ENCODE results near the gene COL5A2. TPM values are rescaled to one million over a fixed set of nuclear protein-coding genes. Genes with fewer than 3 reads are reported as not detected.
A peak's percentile ranks its signal among the peaks of the same experiment; 100 is the strongest.

Gene COL5A2
- total RNA-seq, 2 donors from 2014 or later: 99.4 to 135 TPM

DNA sequence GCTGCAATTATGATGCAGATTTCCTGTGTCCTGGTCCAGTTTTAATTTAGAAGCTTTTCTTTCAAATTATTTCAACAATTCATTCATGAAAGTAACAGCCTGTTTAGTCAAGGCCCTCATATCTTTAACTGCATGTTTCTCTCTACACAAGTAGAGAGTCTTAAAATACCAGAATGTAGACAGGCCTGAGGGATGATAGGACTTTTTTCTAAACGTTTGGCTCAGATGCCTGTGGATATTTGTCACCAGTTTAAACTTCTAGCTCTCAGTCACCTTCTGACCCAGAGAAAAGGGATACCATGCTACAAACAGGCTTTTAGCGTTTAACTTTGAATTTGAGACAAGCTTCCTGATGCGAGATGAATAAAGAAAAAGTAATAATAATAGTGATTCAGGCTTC, 15.7 kb downstream of the COL5A2 start:
- peaks cover 64 to 85% of the 10 kb centered on the region in 2 donors for H3K4me1 ChIP-seq (ENCODE audit: control insufficient read depth in 1 of 2, low read depth in 2 of 2)
- no peaks in the 10 kb centered on the region for H3K9me3 ChIP-seq
- peak overlapping the region; percentile 4 for H3K4me3 ChIP-seq
- TF ChIP-seq, protein P1, sequence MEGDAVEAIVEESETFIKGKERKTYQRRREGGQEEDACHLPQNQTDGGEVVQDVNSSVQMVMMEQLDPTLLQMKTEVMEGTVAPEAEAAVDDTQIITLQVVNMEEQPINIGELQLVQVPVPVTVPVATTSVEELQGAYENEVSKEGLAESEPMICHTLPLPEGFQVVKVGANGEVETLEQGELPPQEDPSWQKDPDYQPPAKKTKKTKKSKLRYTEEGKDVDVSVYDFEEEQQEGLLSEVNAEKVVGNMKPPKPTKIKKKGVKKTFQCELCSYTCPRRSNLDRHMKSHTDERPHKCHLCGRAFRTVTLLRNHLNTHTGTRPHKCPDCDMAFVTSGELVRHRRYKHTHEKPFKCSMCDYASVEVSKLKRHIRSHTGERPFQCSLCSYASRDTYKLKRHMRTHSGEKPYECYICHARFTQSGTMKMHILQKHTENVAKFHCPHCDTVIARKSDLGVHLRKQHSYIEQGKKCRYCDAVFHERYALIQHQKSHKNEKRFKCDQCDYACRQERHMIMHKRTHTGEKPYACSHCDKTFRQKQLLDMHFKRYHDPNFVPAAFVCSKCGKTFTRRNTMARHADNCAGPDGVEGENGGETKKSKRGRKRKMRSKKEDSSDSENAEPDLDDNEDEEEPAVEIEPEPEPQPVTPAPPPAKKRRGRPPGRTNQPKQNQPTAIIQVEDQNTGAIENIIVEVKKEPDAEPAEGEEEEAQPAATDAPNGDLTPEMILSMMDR (IDR thresholded peaks at IDR 0.05): no peak
- ATAC-seq (ENCODE audit: insufficient number of reproducible peaks, low FRiP score, low read depth) (no peak), DNase-seq (ENCODE audit: low spot score) (no peak)
- no peaks in the 10 kb centered on the region for H3K36me3 ChIP-seq
- peak overlapping the region; percentile 66 to 69 for H3K27ac ChIP-seq
- H3K27me3 ChIP-seq (replicated peaks; ENCODE audit: insufficient read depth): no peaks in the 10 kb centered on the region

DNA sequence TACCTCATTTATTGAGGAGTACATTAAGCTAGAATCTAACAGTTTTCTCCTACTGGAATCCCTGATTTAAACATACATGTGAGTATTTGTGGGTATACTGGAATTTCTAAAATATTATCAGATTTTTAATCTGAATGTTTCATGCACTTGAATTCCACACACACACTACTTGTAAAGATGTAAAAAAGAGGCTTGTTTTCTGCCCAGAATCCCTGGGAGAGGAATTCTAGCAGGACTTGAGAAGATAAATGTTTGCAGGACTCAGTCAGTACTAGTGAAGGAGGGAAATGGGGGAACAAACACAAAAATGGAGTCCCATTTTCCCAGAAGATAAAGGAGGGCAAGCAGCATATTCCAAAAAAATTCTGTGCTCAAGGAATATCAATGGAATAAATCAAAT, 17.0 kb downstream of the COL5A2 start:
- Histone ChIP-seq H3K4me1 (ENCODE audit: control insufficient read depth in 1 of 2, low read depth in 2 of 2) (peaks cover 61 to 85% of the 10 kb centered on the region in 2 donors), H3K27ac (peak overlapping the region in 1 of 2 donors; percentile 69), H3K27me3 (replicated peaks; ENCODE audit: insufficient read depth) (no peaks in the 10 kb centered on the region), H3K9me3 (no peaks in the 10 kb centered on the region), H3K36me3 (no peaks in the 10 kb centered on the region), H3K4me3 (no peak overlapping the region)
- TF ChIP-seq, protein P1 (IDR thresholded peaks at IDR 0.05): no peak
- DNase-seq (ENCODE audit: low spot score): no peak
- no peak for ATAC-seq (ENCODE audit: insufficient number of reproducible peaks, low FRiP score, low read depth)

DNA sequence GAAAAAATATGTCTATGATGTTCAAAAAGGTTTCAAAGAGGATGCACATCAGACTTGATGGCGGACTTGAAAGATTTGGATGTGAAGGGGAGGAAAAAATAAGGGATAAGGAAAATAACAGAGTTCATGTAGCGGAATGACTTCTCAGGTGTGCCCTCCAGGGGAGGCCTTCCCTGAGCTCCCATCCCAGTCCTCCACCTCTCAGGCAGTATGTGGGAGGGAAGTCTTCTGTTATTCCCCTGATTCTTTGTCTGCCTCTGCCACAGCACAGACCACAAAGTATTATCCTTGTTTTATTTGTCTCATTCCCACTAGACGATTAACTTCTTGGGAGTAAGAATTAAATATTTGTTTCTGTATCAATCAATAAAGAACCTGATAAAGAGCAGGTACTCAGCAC, 17.7 kb downstream of the COL5A2 start:
- peak overlapping the region in 1 of 2 donors; percentile 69 for H3K27ac ChIP-seq

DNA sequence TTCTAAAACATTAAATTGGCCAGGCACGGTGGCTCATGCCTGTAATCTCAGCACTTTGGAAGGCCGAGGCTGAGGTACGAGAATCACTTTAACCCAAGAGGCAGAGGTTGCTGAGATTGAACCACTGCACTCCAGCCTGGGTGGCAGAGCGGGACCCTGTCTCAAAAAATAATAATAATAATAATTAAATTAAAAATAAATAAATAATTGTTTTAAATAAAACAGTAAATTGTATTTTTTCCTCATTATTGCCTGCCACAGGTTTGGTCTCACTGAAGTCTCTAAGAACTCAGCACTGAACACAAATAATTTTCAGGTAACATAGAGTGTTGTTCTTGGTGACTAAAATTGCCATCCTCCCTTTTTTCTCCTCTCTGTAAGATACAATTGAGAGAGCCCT, 19.8 kb downstream of the COL5A2 start:
- Histone ChIP-seq H3K27me3 (replicated peaks; ENCODE audit: insufficient read depth) (no peaks in the 10 kb centered on the region), H3K9me3 (no peaks in the 10 kb centered on the region), H3K27ac (no peak overlapping the region), H3K36me3 (no peaks in the 10 kb centered on the region), H3K4me1 (ENCODE audit: control insufficient read depth in 1 of 2, low read depth in 2 of 2) (peaks cover 45 to 83% of the 10 kb centered on the region in 2 donors), H3K4me3 (no peak overlapping the region)
- TF ChIP-seq, protein P1 (IDR thresholded peaks at IDR 0.05): no peak
- ATAC-seq (ENCODE audit: insufficient number of reproducible peaks, low FRiP score, low read depth) (no peak), DNase-seq (ENCODE audit: low spot score) (no peak)

More for the DNA sequence above, 17.7 kb downstream of the COL5A2 start:
- H3K9me3 ChIP-seq: no peaks in the 10 kb centered on the region
- H3K36me3 ChIP-seq: no peaks in the 10 kb centered on the region
- H3K4me3 ChIP-seq: no peak overlapping the region
- DNase-seq (ENCODE audit: low spot score) (no peak), ATAC-seq (ENCODE audit: insufficient number of reproducible peaks, low FRiP score, low read depth) (no peak)
- TF ChIP-seq, protein P1 (IDR thresholded peaks at IDR 0.05): no peak
- no peaks in the 10 kb centered on the region for H3K27me3 ChIP-seq (replicated peaks; ENCODE audit: insufficient read depth)
- peaks cover 59 to 85% of the 10 kb centered on the region in 2 donors for H3K4me1 ChIP-seq (ENCODE audit: control insufficient read depth in 1 of 2, low read depth in 2 of 2)

DNA sequence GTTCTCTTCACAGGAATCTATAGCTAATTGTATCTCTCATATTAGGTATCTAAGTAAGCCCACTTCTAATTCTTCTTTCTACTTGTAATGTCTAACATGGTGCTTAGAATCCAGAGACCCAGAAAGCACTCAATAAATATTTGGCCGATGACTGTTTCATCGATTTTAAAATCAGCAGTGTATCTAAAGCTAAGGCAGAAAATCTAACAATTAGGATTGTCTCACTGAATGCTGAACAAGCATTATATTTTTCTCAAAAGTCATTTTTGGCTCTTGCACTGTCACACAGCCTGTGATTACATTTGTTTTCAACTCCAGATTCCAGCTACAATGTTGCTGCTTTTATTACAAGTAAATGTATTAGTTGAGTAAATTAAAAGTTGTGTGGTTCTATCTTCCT, 20.3 kb downstream of the COL5A2 start:
- Histone ChIP-seq H3K27me3 (replicated peaks; ENCODE audit: insufficient read depth) (no peaks in the 10 kb centered on the region), H3K27ac (no peak overlapping the region), H3K36me3 (no peaks in the 10 kb centered on the region), H3K4me1 (ENCODE audit: control insufficient read depth in 1 of 2, low read depth in 2 of 2) (peaks cover 41 to 79% of the 10 kb centered on the region in 2 donors), H3K4me3 (no peak overlapping the region), H3K9me3 (no peaks in the 10 kb centered on the region)
- ATAC-seq (ENCODE audit: insufficient number of reproducible peaks, low FRiP score, low read depth) (no peak), DNase-seq (ENCODE audit: low spot score) (no peak)
- TF ChIP-seq, protein P1 (IDR thresholded peaks at IDR 0.05): no peak
